ENCODE data around the gene PCNX3. TPM values are rescaled to one million over a fixed set of nuclear protein-coding genes. Genes with fewer than 3 reads are reported as not detected.

The PCNX3 gene
- total and polyA plus RNA-seq, 2 donors (not counting 3 experiments of a cell fraction or from before 2014, with no cell fraction given) = 42.6 to 53.9 TPM

DNA sequence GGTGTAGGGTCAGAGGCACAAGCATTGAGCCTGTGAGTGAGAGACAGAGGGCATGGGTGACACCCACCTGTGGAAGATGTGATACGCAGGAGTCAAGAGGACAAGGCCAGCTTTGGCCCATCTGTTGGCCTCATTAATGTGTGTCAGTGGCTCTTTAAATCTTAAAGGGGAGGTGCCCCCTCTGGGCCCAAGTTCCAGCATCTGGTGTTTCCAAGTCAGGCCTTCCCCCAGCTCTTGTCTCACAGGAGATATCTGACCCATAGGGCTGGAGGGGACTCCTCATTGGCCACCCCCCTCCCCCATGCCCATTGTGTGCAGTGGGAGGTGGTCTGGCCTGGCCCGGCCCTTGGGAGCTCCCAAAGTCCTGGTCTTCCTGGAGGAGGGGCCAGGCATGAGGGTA is 28.9 kb upstream of the PCNX3 start:
- Histone ChIP-seq H3K27me3 (ENCODE audit: control insufficient read depth in 2 of 2, insufficient read depth in 2 of 2, low read length in 2 of 2) (no peaks in the 10 kb centered on the region), H3K9me3 (replicated peaks; ENCODE audit: control insufficient read depth, insufficient read depth, low read length) (no peaks in the 10 kb centered on the region), H3K9me1 (replicated peaks; ENCODE audit: control insufficient read depth, extremely low read depth, insufficient read depth, low read length) (no peaks in the 10 kb centered on the region), H3K4me3 (replicated peaks in 1 of 3; ENCODE audit: insufficient read depth in 1 of 3, low read depth in 1 of 3, low read length in 3 of 3) (no peak overlapping the region), H4K20me1 (replicated peaks; ENCODE audit: control insufficient read depth, extremely low read depth, insufficient read depth, low read length) (no peaks in the 10 kb centered on the region), H3K4me1 (ENCODE audit: control insufficient read depth, extremely low read depth, insufficient read depth, low read length) (no peaks in the 10 kb centered on the region), H3K79me2 (ENCODE audit: control insufficient read depth, insufficient read depth, low read length) (no peaks in the 10 kb centered on the region), H3K36me3 (ENCODE audit: control insufficient read depth in 2 of 2, extremely low read depth in 1 of 2, insufficient read depth in 2 of 2, low read length in 2 of 2) (no peaks in the 10 kb centered on the region), H3K9ac (replicated peaks; ENCODE audit: extremely low read depth, insufficient read depth, low read length) (no peak overlapping the region), H2AFZ (ENCODE audit: low read depth, low read length) (no peak overlapping the region), H3K27ac (ENCODE audit: insufficient read depth, low read depth, low read length) (no peak overlapping the region), H3K4me2 (ENCODE audit: insufficient read depth, low read length) (no peak overlapping the region)
- DNase-seq (ENCODE audit: low read depth, low spot score) (no peak), FAIRE-seq (no peak)
- intact Hi-C loops (cut with micrococcal nuclease) (no loop called here), dilution Hi-C loops (cut with MboI; ENCODE audit: extremely low pct_ligation_motif_present, low sequenced_read_pairs) (no loop called here)
- CTCF ChIA-PET = interaction anchor here (0.9 to 12.2 kb wide), 5 partner anchors 12 to 46 kb away, joined by 3 to 206 read pairs (median 17); partner anchors contain the start of genes EHBP1L1, FAM89B, PCNX3 and ZNRD2
- TF ChIP-seq EZH2 (IDR thresholded peaks at IDR 0.05; ENCODE audit: borderline replicate concordance, low read depth, low read length, severe bottlenecking) = no peak
- no peak for TF ChIP-seq MYC (IDR thresholded peaks at IDR 0.05; ENCODE audit: low read depth, low read length)
- TF ChIP-seq GATA2 (IDR thresholded peaks at IDR 0.05; ENCODE audit: insufficient read depth, insufficient read length, low read depth, low read length) = no peak
- no peak for TF ChIP-seq POLR2AphosphoS5 (IDR thresholded peaks at IDR 0.05; ENCODE audit: insufficient read depth, low read depth, low read length)
- no peak for TF ChIP-seq FOS (IDR thresholded peaks at IDR 0.05; ENCODE audit: borderline replicate concordance, insufficient read depth, low read length)
- TF ChIP-seq, protein P1, sequence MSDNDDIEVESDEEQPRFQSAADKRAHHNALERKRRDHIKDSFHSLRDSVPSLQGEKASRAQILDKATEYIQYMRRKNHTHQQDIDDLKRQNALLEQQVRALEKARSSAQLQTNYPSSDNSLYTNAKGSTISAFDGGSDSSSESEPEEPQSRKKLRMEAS (IDR thresholded peaks at IDR 0.05; ENCODE audit: insufficient read depth, insufficient read length) = no peak
- BruUV-seq (replicated peaks) = no TSS peak
- POLR2A ChIA-PET = interaction anchor here (0.7 kb wide), 1 partner anchor 21 kb away, joined by 7 read pairs; no protein-coding TSS in a partner anchor
